GM19438 (cell line): ENCODE results near the gene COPE.

Source experiments
- ATAC-seq: cut with Tn5 transposase; IDR thresholded peaks from one replicate; pipeline ENCODE4 v1.9.1; 2021; ENCODE audit warnings: low read depth; ENCODE audit not compliant: unreplicated experiment

Gene COPE

GRCh38 chr19:18896421-18896841 lies 22.8 kb downstream of the COPE start:
- ATAC-seq, result no peak

GRCh38 chr19:18895824-18896341 lies 23.3 kb downstream of the COPE start, which contains the start of gene CERS1:
TSS of gene CERS1 (minus strand) at chr19:18896158. CDS start at chr19:18896072, 86 bp downstream.
- no peak for ATAC-seq

- no peak for ATAC-seq
Observed at GRCh38 chr19:18895038-18895823, 24.0 kb downstream of the COPE start.

- ATAC-seq, result no peak
Observed at GRCh38 chr19:18894254-18895037, 24.7 kb downstream of the COPE start.

GRCh38 chr19:18893587-18894253 lies 25.5 kb downstream of the COPE start:
- no peak for ATAC-seq

- ATAC-seq, result no peak
Observed at GRCh38 chr19:18889949-18890745, 29.0 kb downstream of the COPE start.

GRCh38 chr19:18886972-18887371 lies 32.2 kb downstream of the COPE start:
- ATAC-seq, result no peak

GRCh38 chr19:18883526-18884304 lies 35.5 kb downstream of the COPE start:
- no peak for ATAC-seq

GRCh38 chr19:18881491-18881890 lies 37.7 kb downstream of the COPE start:
- ATAC-seq, result no peak

GRCh38 chr19:18879579-18880373 lies 39.4 kb downstream of the COPE start:
- no peak for ATAC-seq

- ATAC-seq, result no peak
Observed at GRCh38 chr19:18878858-18879578, 40.2 kb downstream of the COPE start.

- ATAC-seq, result no peak
Observed at GRCh38 chr19:18878058-18878797, 41.0 kb downstream of the COPE start.

GRCh38 chr19:18876865-18877264 lies 42.3 kb downstream of the COPE start:
- ATAC-seq, result no peak

- ATAC-seq, result no peak
Observed at GRCh38 chr19:18875726-18876125, 43.5 kb downstream of the COPE start.

GRCh38 chr19:18871543-18871942 lies 47.6 kb downstream of the COPE start:
- ATAC-seq, result no peak

GRCh38 chr19:18870531-18871172 lies 48.5 kb downstream of the COPE start:
- ATAC-seq, result no peak
